Measurements from ENCODE around the gene BCR.
"Not testable (repeated sequence)": the region's sequence is repeated elsewhere in the genome, so short reads cannot be mapped to it uniquely, and the experiment has no call there.

Gene BCR

DNA sequence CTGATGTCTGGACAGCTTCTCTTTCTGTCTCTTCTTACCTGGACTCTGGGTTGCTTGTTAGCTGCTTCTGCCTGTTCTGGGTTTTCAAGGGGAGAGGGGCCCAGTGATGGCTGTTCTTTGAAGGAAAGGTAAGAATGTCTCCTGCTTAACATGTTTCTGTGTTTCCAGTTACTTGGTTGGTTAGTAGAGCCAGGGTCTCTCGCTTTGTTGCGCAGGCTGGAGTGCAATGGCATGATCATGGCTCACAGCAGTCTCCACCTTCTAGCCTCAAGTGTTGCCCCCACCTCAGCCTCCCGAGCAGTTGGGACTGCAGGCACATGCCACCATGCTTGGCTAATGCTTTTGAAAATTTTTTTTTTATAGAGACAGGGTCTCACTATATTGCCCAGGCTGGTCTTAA is 126.6 kb downstream of the BCR start:
- Histone ChIP-seq H3K9me3 (ENCODE audit: control insufficient read depth, insufficient read depth, low read length) (no peaks in the 10 kb centered on the region), H3K27me3 (ENCODE audit: control insufficient read depth, insufficient read depth, low read length) (no peaks in the 10 kb centered on the region), H3K4me1 (ENCODE audit: control insufficient read depth, insufficient read depth, low read length) (no peaks in the 10 kb centered on the region), H3K4me3 (ENCODE audit: low read depth, low read length) (no peak overlapping the region), H3K36me3 (ENCODE audit: control insufficient read depth, insufficient read depth, low read length) (peaks cover 24% of the 10 kb centered on the region), H3K27ac (ENCODE audit: low read depth, low read length) (no peak overlapping the region), H3K9ac (ENCODE audit: low read depth, low read length) (no peak overlapping the region)

DNA sequence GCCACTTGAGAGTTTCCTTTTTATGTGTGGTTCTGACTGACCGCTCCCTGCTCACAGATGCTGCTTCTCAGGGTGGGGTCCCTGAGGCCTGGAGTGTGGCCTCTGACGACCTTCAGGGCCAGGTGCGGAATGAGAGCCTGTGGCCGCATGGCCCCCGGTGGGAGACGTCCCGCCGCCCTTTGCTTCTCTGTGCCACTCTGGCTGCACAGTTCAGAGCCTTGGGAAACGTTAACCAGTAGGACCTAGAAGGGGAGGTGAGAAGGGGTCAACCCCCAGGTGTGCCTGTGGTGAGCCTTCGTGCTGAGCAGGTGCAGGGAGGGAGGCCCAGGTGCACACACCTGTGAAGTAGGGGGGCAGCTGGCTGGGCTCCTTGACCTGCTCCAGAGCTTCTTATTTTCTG is 127.2 kb downstream of the BCR start:
- peaks cover 21% of the 10 kb centered on the region for H3K36me3 ChIP-seq (ENCODE audit: control insufficient read depth, insufficient read depth, low read length)
- H3K4me1 ChIP-seq (ENCODE audit: control insufficient read depth, insufficient read depth, low read length) = not testable (repeated sequence)

DNA sequence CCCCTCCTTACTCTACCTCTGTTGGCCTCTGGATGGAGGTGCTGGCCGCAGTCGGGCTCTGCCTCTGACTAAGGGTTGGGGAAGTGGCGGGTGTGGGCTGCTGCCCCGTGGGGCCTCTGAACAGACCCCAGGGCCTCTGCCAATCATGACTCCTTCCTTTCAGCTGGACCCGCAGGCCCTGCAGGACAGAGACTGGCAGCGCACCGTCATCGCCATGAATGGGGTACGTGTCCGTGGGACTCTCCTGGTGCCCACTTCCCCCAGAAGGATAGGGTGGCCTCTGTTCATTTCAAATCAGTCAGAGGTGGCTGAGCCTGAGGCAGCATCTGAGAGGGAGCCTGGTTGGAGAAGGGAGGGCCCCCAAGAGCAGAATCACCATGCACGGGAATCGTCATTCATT is 129.0 kb downstream of the BCR start:
- not testable (repeated sequence) for H3K4me3 ChIP-seq (ENCODE audit: low read depth, low read length); H3K9me3 ChIP-seq (ENCODE audit: control insufficient read depth, insufficient read depth, low read length); H3K27ac ChIP-seq (ENCODE audit: low read depth, low read length); H3K9ac ChIP-seq (ENCODE audit: low read depth, low read length); H3K27me3 ChIP-seq (ENCODE audit: control insufficient read depth, insufficient read depth, low read length); H3K4me1 ChIP-seq (ENCODE audit: control insufficient read depth, insufficient read depth, low read length)
- peaks cover 19% of the 10 kb centered on the region for H3K36me3 ChIP-seq (ENCODE audit: control insufficient read depth, insufficient read depth, low read length)

More for the DNA sequence above, 127.2 kb downstream of the BCR start:
- H3K27me3 ChIP-seq (ENCODE audit: control insufficient read depth, insufficient read depth, low read length); H3K9me3 ChIP-seq (ENCODE audit: control insufficient read depth, insufficient read depth, low read length); H3K9ac ChIP-seq (ENCODE audit: low read depth, low read length); H3K27ac ChIP-seq (ENCODE audit: low read depth, low read length); H3K4me3 ChIP-seq (ENCODE audit: low read depth, low read length): not testable (repeated sequence)

DNA sequence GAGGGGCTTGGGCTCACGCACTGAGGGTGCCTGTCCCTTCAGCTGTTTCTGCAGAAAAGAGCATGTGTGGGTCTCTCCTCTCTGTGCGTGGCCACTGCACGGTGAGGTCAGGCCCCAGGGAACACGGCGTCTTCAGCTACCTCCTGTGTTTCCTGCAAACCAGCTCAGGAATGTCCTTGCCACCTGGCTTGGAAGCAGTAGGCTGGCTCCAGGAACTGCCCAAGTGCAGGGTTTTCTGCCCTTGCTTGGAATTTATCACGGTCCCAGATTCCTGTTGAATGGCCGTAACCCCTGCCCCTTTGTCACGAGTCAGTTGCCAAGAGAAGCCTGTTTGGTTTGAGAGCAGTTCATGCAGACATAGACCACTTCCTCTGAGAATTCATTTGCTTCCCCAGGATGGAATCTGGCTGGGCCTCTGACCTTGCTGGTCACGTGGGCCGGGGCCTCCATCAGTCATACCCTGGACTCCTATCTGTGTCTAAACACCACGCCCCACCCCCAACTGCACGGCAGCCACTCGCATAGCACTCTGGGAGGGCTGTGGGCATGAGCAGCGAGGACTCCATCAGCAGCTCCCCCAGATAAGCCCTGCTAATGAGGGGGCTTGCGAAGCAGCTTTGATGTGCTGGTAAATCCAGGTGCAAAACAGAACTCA is 130.3 kb downstream of the BCR start:
- peaks cover 21% of the 10 kb centered on the region for H3K36me3 ChIP-seq (ENCODE audit: control insufficient read depth, insufficient read depth, low read length)
- not testable (repeated sequence) for H3K27ac ChIP-seq (ENCODE audit: low read depth, low read length); H3K9me3 ChIP-seq (ENCODE audit: control insufficient read depth, insufficient read depth, low read length); H3K27me3 ChIP-seq (ENCODE audit: control insufficient read depth, insufficient read depth, low read length); H3K9ac ChIP-seq (ENCODE audit: low read depth, low read length); H3K4me1 ChIP-seq (ENCODE audit: control insufficient read depth, insufficient read depth, low read length); H3K4me3 ChIP-seq (ENCODE audit: low read depth, low read length)

DNA sequence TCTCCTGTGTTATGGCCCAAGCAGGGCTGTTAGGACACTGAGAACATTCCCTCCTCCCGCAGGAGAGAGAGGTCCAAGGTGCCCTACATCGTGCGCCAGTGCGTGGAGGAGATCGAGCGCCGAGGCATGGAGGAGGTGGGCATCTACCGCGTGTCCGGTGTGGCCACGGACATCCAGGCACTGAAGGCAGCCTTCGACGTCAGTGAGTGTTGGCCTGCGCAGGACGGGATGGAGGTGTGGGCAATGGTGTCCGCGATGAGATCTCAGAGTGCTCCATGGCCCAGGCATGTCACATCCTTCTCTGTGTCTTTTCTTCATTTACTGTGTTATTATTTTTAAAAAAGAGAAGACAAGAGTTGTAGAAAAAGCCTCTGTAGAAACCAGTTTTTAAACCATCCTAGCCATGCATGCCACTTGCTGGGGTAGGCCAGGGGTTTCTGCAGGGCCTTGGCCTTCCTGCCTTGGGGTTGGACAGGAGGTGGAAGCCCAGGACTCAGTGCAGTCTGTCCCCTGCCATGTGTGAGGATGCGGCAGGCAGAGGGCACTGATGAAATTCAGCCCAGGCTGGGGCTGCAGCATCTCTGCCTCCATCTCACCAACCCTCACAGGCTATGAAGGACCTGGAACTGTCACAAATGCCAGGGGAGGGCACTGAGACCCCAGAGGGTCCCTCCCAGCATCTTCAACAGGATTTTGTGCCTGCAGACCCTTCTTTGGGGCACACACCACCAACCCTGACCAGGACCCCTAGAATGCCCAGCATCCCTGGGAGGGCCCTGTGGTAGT is 131.5 kb downstream of the BCR start:
- not testable (repeated sequence) for H3K9ac ChIP-seq (ENCODE audit: low read depth, low read length); H3K4me1 ChIP-seq (ENCODE audit: control insufficient read depth, insufficient read depth, low read length); H3K4me3 ChIP-seq (ENCODE audit: low read depth, low read length); H3K9me3 ChIP-seq (ENCODE audit: control insufficient read depth, insufficient read depth, low read length); H3K27ac ChIP-seq (ENCODE audit: low read depth, low read length); H3K27me3 ChIP-seq (ENCODE audit: control insufficient read depth, insufficient read depth, low read length)
- H3K36me3 ChIP-seq (ENCODE audit: control insufficient read depth, insufficient read depth, low read length) = peaks cover 21% of the 10 kb centered on the region

DNA sequence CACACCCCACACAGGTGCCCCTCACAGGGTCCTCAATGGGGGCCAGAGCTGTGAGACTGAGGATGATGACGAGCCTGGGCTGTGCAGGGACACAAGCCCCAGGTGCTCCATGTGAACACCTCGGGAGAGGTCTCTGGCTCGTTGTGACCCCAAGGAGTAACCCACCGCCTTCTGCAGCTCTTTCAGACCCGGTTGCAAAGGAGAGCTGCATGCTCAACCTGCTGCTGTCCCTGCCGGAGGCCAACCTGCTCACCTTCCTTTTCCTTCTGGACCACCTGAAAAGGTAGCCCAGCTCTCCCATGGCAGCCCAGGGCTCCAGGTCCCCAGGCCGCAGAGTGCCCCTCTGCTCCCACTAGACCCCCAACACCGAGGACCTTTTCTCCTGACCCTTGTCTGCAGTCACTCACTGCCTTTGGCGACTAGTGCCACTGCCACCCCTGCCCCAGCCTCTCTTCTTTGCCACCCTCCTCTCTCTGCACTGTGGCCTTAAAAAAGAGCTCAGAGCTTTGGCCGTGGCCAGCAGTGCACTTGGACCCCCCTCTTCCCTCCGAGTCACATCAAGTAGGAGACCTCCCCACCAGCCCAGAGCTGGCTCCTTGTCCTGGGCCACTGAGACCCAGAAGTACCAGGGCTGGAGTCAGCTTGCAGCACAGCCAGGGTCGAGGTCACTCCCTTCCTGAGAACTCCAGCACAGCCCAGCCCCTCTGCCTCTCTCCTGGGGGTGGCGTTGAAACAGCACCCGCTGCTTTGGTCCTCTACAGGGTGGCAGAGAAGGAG is 133.7 kb downstream of the BCR start:
- H3K36me3 ChIP-seq (ENCODE audit: control insufficient read depth, insufficient read depth, low read length) = peaks cover 21% of the 10 kb centered on the region
- H3K4me3 ChIP-seq (ENCODE audit: low read depth, low read length) = no peak overlapping the region
- H3K9ac ChIP-seq (ENCODE audit: low read depth, low read length) = no peak overlapping the region
- H3K27me3 ChIP-seq (ENCODE audit: control insufficient read depth, insufficient read depth, low read length) = no peaks in the 10 kb centered on the region
- no peaks in the 10 kb centered on the region for H3K9me3 ChIP-seq (ENCODE audit: control insufficient read depth, insufficient read depth, low read length)
- H3K4me1 ChIP-seq (ENCODE audit: control insufficient read depth, insufficient read depth, low read length) = no peaks in the 10 kb centered on the region
- no peak overlapping the region for H3K27ac ChIP-seq (ENCODE audit: low read depth, low read length)

DNA sequence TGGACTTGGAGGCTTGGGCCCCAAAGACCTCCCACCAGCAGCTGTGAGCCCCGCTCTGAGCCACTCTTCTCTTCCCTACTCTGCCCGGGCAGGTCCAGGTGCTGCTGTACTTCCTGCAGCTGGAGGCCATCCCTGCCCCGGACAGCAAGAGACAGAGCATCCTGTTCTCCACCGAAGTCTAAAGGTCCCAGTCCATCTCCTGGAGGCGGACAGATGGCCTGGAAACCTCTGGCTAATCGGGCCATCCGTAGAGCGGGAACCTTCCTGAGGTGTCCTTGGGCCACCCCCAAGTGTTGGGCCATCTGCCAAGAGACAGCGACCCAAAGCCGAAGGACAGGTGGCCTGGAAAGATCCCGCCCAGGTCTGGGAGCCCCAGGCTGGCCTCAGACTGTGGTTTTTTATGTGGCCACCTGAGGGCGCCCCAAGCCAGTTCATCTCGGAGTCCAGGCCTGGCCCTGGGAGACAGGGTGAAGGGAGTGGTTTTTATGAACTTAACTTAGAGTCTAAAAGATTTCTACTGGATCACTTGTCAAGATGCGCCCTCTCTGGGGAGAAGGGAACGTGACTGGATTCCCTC is 135.1 kb downstream of the BCR start:
- H3K4me1 ChIP-seq (ENCODE audit: control insufficient read depth, insufficient read depth, low read length) = no peaks in the 10 kb centered on the region
- H3K27me3 ChIP-seq (ENCODE audit: control insufficient read depth, insufficient read depth, low read length) = no peaks in the 10 kb centered on the region
- H3K36me3 ChIP-seq (ENCODE audit: control insufficient read depth, insufficient read depth, low read length) = peaks cover 21% of the 10 kb centered on the region
- no peak overlapping the region for H3K4me3 ChIP-seq (ENCODE audit: low read depth, low read length)
- no peak overlapping the region for H3K27ac ChIP-seq (ENCODE audit: low read depth, low read length)
- no peaks in the 10 kb centered on the region for H3K9me3 ChIP-seq (ENCODE audit: control insufficient read depth, insufficient read depth, low read length)
- no peak overlapping the region for H3K9ac ChIP-seq (ENCODE audit: low read depth, low read length)

DNA sequence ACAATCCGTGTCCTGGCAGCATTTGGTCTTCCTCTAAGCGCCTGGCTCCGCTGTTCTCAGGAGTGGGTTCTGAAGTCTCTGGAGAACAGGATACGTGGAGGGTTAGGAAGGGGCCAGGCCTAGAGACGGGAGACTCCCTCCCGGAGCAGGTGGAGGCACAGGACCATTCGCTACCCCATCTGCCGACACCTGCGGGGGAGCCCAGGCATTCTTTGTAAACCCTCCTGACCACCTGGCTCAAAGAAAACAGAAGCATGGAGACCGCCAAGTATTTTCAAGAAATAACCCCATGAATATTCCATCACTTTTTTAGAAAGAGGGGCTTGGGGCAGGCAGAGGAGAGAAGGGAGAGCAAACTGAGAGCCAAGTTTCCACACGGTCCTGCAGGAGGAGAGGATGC is 136.3 kb downstream of the BCR start:
- not testable (repeated sequence) for H3K27me3 ChIP-seq (ENCODE audit: control insufficient read depth, insufficient read depth, low read length); H3K9me3 ChIP-seq (ENCODE audit: control insufficient read depth, insufficient read depth, low read length); H3K27ac ChIP-seq (ENCODE audit: low read depth, low read length); H3K4me3 ChIP-seq (ENCODE audit: low read depth, low read length); H3K9ac ChIP-seq (ENCODE audit: low read depth, low read length); H3K4me1 ChIP-seq (ENCODE audit: control insufficient read depth, insufficient read depth, low read length)
- H3K36me3 ChIP-seq (ENCODE audit: control insufficient read depth, insufficient read depth, low read length) = peaks cover 21% of the 10 kb centered on the region

DNA sequence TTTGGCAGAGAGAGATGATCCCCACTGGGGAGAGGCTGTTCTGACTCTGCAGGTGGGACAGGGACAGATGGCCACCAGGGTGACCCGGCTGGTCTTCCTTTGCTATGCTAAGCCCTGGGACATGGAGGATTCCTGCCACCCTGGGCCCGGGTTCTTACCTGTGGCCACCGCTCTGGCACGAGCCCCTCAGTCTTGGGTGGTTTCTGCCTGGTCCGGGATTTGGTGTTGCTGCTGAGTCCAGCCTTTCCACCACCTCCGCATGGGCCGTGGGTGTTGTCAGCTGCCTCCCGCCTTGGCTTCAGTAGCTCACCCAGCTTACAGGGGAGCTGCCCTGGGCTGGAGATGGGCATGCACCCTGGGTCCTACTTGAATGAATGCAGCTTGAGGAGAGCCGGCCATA is 138.0 kb downstream of the BCR start:
- H3K27me3 ChIP-seq (ENCODE audit: control insufficient read depth, insufficient read depth, low read length); H3K4me1 ChIP-seq (ENCODE audit: control insufficient read depth, insufficient read depth, low read length); H3K27ac ChIP-seq (ENCODE audit: low read depth, low read length); H3K9me3 ChIP-seq (ENCODE audit: control insufficient read depth, insufficient read depth, low read length); H3K9ac ChIP-seq (ENCODE audit: low read depth, low read length); H3K4me3 ChIP-seq (ENCODE audit: low read depth, low read length): not testable (repeated sequence)
- H3K36me3 ChIP-seq (ENCODE audit: control insufficient read depth, insufficient read depth, low read length) = peaks cover 12% of the 10 kb centered on the region; the same call in 1 of the 2 replicates

DNA sequence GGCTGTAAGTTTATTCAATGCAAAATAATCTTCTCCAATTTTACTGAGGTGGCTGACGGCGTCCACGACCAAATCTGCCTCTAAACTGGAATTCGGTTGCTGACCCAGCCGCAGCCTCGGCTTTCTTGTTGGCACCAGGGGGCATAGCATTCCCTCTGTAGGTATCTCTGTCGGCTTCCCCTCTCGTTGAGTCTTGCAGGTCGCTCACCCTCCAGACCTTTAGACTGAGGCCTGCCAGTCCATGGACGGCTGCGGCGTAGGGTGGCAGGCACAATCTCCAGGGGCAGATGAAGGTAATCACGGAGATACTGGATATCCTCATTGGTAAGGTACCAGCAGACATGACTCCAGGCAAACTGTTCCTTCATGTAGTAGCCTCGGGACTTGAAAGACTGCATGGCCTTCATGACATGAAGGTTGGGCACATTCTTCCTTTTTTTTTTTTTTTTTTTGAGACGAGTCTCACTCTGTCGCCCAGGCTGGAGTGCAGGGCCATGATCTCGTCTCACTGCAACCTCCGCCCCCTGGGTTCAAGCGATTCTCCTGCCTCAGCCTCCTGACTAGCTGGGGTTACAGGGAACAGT is 142.3 kb downstream of the BCR start:
- not testable (repeated sequence) for H3K27ac ChIP-seq (ENCODE audit: low read depth, low read length); H3K4me3 ChIP-seq (ENCODE audit: low read depth, low read length); H3K27me3 ChIP-seq (ENCODE audit: control insufficient read depth, insufficient read depth, low read length); H3K36me3 ChIP-seq (ENCODE audit: control insufficient read depth, insufficient read depth, low read length); H3K9me3 ChIP-seq (ENCODE audit: control insufficient read depth, insufficient read depth, low read length); H3K4me1 ChIP-seq (ENCODE audit: control insufficient read depth, insufficient read depth, low read length); H3K9ac ChIP-seq (ENCODE audit: low read depth, low read length)
